IPS-15b (cell line): Measurements from ENCODE around the gene SAXO1.

ENCODE experiments used
- H3K27me3 ChIP-seq: one replicate; pipeline ENCODE4 v1.6.1; 2013; ENCODE audit warnings: low read length; ENCODE audit not compliant: control insufficient read depth, insufficient read depth
- H3K36me3 ChIP-seq: one replicate; pipeline ENCODE4 v1.6.1; 2013; ENCODE audit warnings: low read length; ENCODE audit not compliant: control insufficient read depth, insufficient read depth
- H3K4me1 ChIP-seq: one replicate; pipeline ENCODE4 v1.6.1; 2013; ENCODE audit warnings: mild to moderate bottlenecking, low read length; ENCODE audit not compliant: control insufficient read depth, insufficient read depth
- H3K4me3 ChIP-seq: one replicate; pipeline ENCODE4 v1.5.1; 2013; ENCODE audit warnings: low read depth, low read length
- H3K9ac ChIP-seq: one replicate; pipeline ENCODE4 v1.6.1; 2013; ENCODE audit warnings: low read depth, mild to moderate bottlenecking, low read length
- H3K9me3 ChIP-seq: one replicate; pipeline ENCODE4 v1.6.1; 2013; ENCODE audit warnings: mild to moderate bottlenecking, low read length; ENCODE audit not compliant: control insufficient read depth, insufficient read depth

Gene SAXO1

DNA sequence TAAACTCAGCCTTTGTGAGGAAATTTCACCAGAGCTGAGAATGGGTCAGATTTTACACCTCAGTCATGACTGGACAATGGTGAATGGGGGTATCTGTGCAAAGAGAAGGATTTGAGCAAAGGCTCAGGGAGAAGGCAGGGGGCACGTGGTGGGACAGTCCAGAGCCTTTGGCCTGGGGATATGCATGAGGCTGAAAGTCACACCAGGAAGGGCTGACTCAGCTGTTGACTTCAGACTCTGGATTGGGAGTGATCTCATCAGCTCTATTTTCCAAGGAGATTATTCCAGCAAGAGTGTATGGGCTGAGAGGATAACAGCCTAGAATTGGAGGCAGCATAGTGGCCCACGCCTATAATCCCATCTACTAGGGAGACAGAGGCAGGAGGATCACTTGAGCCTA, 53.6 kb downstream of the SAXO1 start:
- H3K9ac ChIP-seq = no peak overlapping the region
- H3K36me3 ChIP-seq = no peaks in the 10 kb centered on the region
- no peaks in the 10 kb centered on the region for H3K9me3 ChIP-seq
- H3K27me3 ChIP-seq = no peaks in the 10 kb centered on the region
- H3K4me3 ChIP-seq = no peak overlapping the region
- H3K4me1 ChIP-seq = no peaks in the 10 kb centered on the region

DNA sequence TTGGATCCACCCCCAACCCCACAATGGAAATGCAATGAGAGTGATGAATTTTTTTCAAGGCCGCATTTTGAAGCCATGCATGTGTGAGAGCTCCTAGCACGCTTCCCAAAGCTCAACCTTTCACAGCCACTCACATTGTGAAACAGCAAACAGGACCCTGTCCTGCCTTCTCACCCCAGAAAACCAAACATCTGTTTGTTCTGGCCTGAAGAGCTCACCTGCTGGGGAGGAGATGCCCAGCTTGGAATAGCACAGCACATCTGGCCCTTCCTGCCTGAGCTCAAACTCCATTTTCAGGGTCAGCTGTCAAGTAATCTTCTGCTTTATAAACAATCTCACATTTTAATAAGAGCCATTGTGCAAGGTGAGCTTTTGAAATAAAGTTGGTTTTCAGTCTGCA, 54.8 kb downstream of the SAXO1 start:
- Histone ChIP-seq H3K36me3 (no peaks in the 10 kb centered on the region), H3K4me3 (no peak overlapping the region), H3K4me1 (no peaks in the 10 kb centered on the region), H3K9me3 (no peaks in the 10 kb centered on the region), H3K27me3 (no peaks in the 10 kb centered on the region), H3K9ac (no peak overlapping the region)

DNA sequence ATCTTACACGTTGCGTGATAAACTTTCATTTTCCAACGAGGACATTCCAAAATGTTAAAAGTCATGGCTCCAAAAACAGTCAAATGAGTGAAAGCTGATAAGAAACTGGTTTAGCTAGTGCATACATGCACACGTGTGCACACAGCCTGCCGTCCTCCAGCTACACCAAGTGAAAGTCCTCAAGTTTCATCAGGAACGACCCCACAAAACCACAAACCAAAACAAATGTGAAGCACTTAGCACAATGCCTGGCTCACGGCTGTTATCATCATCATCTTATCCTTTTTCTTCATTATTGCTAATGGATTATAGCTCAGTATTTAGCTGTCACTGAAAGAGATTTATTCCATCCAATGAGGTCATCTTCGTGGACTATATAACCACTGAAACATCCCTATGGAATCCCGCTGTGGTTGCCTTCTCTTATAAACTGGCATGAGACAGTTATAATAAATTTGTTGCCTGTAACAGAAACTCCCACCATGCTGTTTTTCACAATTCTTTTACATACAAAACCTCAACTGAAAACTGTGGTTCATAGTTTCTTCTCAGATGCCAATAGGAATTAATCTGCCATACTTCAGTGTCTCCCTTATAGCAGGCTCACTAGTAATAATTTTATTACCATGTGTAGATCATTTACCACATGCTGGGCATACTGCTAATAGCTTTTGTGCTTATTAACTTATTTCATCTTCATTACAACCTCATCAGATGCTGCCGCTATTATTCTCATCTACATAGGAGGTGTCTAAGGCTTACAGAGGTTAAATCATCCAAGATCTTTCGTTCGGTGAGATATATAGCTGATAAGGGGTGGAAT, 56.1 kb downstream of the SAXO1 start:
- Histone ChIP-seq H3K4me3 (no peak overlapping the region), H3K36me3 (no peaks in the 10 kb centered on the region), H3K27me3 (no peaks in the 10 kb centered on the region), H3K9ac (no peak overlapping the region), H3K9me3 (no peaks in the 10 kb centered on the region), H3K4me1 (no peaks in the 10 kb centered on the region)

DNA sequence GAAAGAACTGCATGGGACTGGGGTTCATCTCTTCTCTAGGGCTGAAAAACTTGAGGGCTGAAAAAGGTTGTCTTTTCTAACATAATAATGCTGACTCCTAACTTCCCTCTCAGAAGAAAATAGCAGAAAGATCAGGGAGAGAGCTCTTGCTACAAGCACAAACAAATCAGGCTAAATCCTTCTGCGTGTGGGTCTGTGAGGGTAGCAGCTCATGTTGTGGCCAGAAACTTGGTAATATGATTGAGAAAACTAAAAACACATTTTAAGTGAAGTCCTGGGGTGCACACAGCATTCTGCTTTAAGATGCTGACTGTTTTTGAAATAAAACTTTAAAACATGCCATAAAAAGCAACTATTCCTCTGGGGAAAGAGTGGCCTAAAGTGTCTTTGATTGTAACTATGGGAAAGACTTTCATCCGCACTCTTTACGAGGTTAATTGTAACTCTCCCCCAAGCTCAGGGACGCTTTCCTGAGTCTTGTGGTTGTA, 56.7 kb downstream of the SAXO1 start:
- Histone ChIP-seq H3K27me3 (no peaks in the 10 kb centered on the region), H3K4me3 (no peak overlapping the region), H3K9ac (no peak overlapping the region)

DNA sequence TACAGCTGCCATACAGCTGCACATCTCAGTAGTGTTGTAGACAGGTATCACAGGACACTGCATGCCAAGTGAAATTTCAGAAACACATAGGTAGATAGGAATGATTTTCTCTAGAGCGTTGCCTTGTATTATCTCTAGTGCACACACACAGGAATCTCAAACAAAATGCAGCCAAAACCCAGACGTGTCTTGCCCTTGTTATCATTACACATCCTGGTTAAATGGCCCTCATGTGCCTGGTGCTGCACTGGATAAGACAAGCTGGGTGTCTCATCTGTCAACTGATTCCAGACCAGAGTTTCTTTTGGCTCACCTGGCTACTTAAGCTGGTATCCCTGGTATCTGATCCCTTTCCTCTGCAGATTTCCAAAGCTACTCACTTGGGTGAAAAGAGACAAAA, 59.7 kb downstream of the SAXO1 start:
- H3K36me3 ChIP-seq = no peaks in the 10 kb centered on the region
- no peak overlapping the region for H3K9ac ChIP-seq

More for the DNA sequence above, 56.7 kb downstream of the SAXO1 start:
- no peaks in the 10 kb centered on the region for H3K4me1 ChIP-seq
- no peaks in the 10 kb centered on the region for H3K9me3 ChIP-seq
- no peaks in the 10 kb centered on the region for H3K36me3 ChIP-seq

DNA sequence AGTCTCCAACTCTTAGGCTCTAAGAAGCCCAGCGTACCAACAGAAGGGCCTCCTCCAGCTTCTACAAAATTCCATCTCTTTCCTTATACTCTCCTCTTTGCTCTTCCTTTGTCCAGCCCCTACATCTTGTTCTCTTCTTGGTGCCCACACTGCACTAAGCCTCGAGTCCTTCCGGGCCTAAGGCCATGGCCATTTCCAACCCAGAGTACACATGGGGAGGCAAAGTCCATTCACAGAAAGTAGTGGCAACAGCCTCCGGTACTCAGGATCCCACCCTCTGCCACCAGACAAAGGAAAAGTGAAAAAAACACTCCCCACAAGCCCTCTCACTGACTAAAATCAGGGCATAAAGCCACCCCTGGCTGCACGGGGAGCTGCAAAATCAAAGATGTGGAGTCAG, 60.3 kb downstream of the SAXO1 start:
- H3K9me3 ChIP-seq = no peaks in the 10 kb centered on the region
- H3K9ac ChIP-seq = no peak overlapping the region
- H3K27me3 ChIP-seq = no peaks in the 10 kb centered on the region
- no peaks in the 10 kb centered on the region for H3K36me3 ChIP-seq
- H3K4me3 ChIP-seq = no peak overlapping the region
- no peaks in the 10 kb centered on the region for H3K4me1 ChIP-seq

More for the DNA sequence above, 59.7 kb downstream of the SAXO1 start:
- no peaks in the 10 kb centered on the region for H3K27me3 ChIP-seq
- no peaks in the 10 kb centered on the region for H3K4me1 ChIP-seq
- no peak overlapping the region for H3K4me3 ChIP-seq
- no peaks in the 10 kb centered on the region for H3K9me3 ChIP-seq

DNA sequence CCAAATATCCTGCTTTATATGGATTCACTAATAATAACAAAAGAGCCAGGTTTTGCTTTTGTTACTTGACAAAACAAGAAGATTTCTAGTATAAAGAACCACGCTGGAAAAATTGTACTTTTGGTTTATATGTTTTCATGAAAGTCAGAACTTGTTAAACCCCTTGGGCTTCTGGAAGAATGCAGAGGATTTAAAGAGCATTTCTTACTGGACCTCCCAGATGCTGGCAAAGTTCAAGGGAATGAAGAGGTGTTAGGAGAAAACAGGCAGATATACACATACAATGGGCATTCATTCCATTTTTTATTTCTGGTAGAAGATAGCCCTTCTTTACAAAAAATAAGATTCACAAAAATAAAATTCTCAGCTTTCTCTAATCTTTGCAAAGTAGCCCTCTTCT, 61.1 kb downstream of the SAXO1 start:
- no peaks in the 10 kb centered on the region for H3K36me3 ChIP-seq
- no peaks in the 10 kb centered on the region for H3K27me3 ChIP-seq
- no peaks in the 10 kb centered on the region for H3K4me1 ChIP-seq
- H3K4me3 ChIP-seq = no peak overlapping the region
- H3K9ac ChIP-seq = no peak overlapping the region
- H3K9me3 ChIP-seq = no peaks in the 10 kb centered on the region

DNA sequence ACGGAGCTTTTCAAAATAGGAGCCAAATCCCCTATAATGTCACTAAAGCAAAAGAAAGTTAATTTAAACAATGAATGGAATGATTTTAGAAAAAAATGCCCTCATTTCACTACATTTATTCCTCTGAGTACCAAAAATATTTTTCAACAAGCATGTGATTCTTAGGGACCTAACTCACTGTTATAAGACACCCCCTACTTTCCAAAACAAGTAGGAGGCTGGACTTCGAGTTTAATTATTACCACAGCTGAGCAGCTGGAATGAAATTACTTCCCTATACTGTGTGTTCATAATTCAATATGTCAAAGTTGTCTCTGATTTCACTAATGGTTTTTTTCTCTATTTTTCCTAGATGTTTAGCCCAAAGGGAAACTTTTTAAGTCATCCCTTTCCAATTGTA, 61.6 kb downstream of the SAXO1 start:
- H3K9ac ChIP-seq = no peak overlapping the region
- no peaks in the 10 kb centered on the region for H3K9me3 ChIP-seq
- no peaks in the 10 kb centered on the region for H3K36me3 ChIP-seq
- H3K4me3 ChIP-seq = no peak overlapping the region
- H3K27me3 ChIP-seq = no peaks in the 10 kb centered on the region
- H3K4me1 ChIP-seq = no peaks in the 10 kb centered on the region

DNA sequence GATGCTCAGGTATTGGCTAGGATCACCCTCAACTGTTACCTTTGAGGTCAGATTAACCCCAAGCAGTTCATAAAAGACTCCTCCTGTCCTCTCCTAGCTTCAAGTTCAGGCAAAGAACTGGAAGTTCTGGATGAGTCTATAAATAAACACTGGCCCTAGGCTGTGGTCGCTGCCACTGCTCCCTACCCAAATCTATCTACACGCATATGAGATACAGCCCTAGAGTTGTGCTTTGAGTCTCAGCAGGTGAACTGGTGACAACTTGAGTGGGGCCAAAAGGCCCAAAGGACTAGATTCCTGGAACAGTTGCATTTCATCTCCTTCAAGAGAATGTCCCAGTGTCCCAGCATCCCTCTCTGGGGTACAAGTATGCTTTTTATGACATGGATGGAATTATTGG, 62.6 kb downstream of the SAXO1 start:
- Histone ChIP-seq H3K4me1 (no peaks in the 10 kb centered on the region), H3K36me3 (no peaks in the 10 kb centered on the region), H3K27me3 (no peaks in the 10 kb centered on the region), H3K4me3 (no peak overlapping the region), H3K9me3 (no peaks in the 10 kb centered on the region), H3K9ac (no peak overlapping the region)

DNA sequence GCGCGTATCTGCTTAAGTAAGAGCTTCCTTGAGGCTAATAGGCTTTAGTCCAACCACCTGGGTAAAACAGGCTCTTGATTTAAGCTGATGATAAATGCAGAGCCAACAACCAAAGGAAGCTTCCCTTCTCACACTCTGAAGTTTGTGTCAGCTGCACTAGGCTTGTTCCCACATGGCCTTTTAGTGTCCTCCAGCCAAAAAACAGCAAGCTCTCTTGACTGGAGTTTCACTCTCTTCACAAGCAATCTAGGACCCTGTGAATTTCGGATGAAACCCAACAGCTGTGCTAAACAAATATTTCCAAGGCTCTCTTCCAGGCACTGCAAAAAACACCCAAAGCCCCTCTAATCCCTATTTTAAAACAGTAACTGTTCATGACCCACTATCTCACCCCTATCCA, 63.9 kb downstream of the SAXO1 start:
- Histone ChIP-seq H3K27me3 (no peaks in the 10 kb centered on the region), H3K9ac (no peak overlapping the region), H3K4me3 (no peak overlapping the region), H3K9me3 (no peaks in the 10 kb centered on the region), H3K36me3 (no peaks in the 10 kb centered on the region), H3K4me1 (no peaks in the 10 kb centered on the region)

DNA sequence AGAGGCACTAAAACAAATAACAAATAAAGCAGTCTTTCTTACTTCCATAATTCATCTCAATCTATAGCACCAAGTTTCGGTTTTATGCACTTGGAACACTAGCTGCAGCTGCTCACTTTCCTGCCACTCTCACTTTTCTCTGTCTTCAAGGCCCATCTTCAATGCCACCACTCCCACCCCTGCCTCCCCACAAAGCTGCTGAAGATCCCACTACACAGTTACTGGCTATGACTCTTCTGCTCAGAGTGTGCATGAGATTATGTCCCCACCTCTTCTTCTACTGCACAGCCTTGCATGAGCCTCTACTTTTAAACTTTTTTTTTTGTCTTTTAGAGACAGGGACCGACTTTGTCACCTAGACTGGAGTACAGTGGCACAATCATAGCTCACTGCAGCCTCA, 77.4 kb downstream of the SAXO1 start:
- Histone ChIP-seq H3K36me3 (no peaks in the 10 kb centered on the region), H3K9me3 (no peaks in the 10 kb centered on the region), H3K27me3 (no peaks in the 10 kb centered on the region), H3K4me3 (no peak overlapping the region), H3K4me1 (no peaks in the 10 kb centered on the region), H3K9ac (no peak overlapping the region)

DNA sequence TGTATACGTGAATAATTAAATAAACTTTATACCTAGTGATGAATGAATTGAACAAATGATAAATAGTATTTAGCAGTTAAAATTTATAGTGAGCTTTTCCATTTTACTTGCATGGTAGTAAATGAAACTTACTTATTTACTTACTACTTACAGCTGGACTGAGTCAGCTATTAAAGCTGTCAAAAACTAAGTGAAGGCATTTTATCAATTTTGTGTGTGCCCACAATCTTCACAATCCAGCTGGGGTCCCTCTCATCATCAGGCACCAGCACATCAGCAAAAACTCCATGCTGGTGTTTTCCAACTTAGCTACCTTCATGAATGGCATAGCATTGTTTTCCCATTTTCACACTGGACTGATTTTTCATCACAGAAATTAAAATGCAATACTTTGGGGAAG, 81.1 kb downstream of the SAXO1 start:
- Histone ChIP-seq H3K9me3 (no peaks in the 10 kb centered on the region), H3K36me3 (no peaks in the 10 kb centered on the region), H3K4me3 (no peak overlapping the region), H3K9ac (no peak overlapping the region), H3K27me3 (no peaks in the 10 kb centered on the region), H3K4me1 (no peaks in the 10 kb centered on the region)
